Amniotic stem cell (primary cell): ENCODE results near the gene FAM3A.

Source experiments
- DNase-seq: peaks from one replicate; lab custom pipeline; 2025; lab: John Stamatoyannopoulos, UW

The FAM3A gene

GRCh38 chrX:154478728-154479622, 37.1 kb downstream of the FAM3A start, which contains the start of gene LAGE3:
Gene LAGE3, minus strand, starts transcription at chrX:154479281. Its CDS starts 366 bp downstream, at chrX:154478915.
- DNase-seq: peak; percentile 42

- no peak for DNase-seq
Measured at GRCh38 chrX:154477891-154478477, 38.0 kb downstream of the FAM3A start.

- no peak for DNase-seq
Measured at GRCh38 chrX:154476821-154477220, 39.2 kb downstream of the FAM3A start.

- DNase-seq: no peak
Measured at GRCh38 chrX:154473683-154474082, 42.3 kb downstream of the FAM3A start.

- DNase-seq: no peak
Measured at GRCh38 chrX:154472685-154473632, 43.1 kb downstream of the FAM3A start.

- no peak for DNase-seq
Measured at GRCh38 chrX:154471839-154472684, 44.0 kb downstream of the FAM3A start.

GRCh38 chrX:154470914-154471568, 45.0 kb downstream of the FAM3A start:
- DNase-seq: no peak

GRCh38 chrX:154470434-154470833, 45.6 kb downstream of the FAM3A start:
- DNase-seq: no peak

GRCh38 chrX:154469880-154470279, 46.2 kb downstream of the FAM3A start:
- DNase-seq: no peak

GRCh38 chrX:154469114-154469513, 46.9 kb downstream of the FAM3A start:
- DNase-seq: no peak

GRCh38 chrX:154468217-154468616, 47.8 kb downstream of the FAM3A start:
- no peak for DNase-seq

GRCh38 chrX:154467556-154467955, 48.5 kb downstream of the FAM3A start:
- no peak for DNase-seq

- DNase-seq: no peak
Measured at GRCh38 chrX:154466907-154467306, 49.1 kb downstream of the FAM3A start.

- DNase-seq: no peak
Measured at GRCh38 chrX:154466036-154466435, 50.0 kb downstream of the FAM3A start.

GRCh38 chrX:154465601-154466000, 50.4 kb downstream of the FAM3A start:
- DNase-seq: no peak

- DNase-seq: no peak
Measured at GRCh38 chrX:154464806-154465365, 51.1 kb downstream of the FAM3A start.

- no peak for DNase-seq
Measured at GRCh38 chrX:154463611-154464220, 52.3 kb downstream of the FAM3A start.

GRCh38 chrX:154462396-154462795, 53.6 kb downstream of the FAM3A start:
- no peak for DNase-seq

- no peak for DNase-seq
Measured at GRCh38 chrX:154460326-154460725, 55.7 kb downstream of the FAM3A start.

GRCh38 chrX:154459832-154460231, 56.2 kb downstream of the FAM3A start:
- DNase-seq: no peak
